Stimulated activated CD4-positive, alpha-beta T cell treated with anti-CD3 and anti-CD28 coated beads, Interleukin-1b, Interleukin-23, amount 100 ng/mL, for 4 hours (primary cell): ENCODE results near the gene GNAO1.

Experiments used
- DNase-seq, 2 donors: peaks; one replicate each; pipeline ENCODE4 v3.0.0-alpha.2; 2020; ENCODE audit warnings: low read depth in 2 of 2

The GNAO1 gene

GRCh38 chr16:56400458-56400857, 209.2 kb downstream of the GNAO1 start:
- DNase-seq: no peak

DNA sequence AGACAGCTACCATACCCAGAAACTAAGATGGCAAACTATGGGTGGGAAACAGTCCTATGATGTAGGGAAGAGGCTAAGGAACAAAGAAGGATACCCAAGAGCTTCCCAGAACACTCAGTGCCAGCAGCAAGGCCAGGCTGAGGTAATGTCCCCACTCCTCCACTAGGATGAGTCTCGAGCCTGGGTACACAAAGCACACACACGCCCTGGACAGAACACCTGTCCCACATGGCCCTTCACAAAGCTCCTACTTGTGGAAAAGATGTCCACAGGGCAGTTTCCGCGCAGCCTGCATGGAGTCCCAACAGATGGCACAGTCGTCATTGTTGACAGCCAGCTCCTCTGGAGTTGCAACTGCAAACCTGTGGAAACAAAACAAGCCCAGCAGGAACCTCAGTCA, 210.2 kb downstream of the GNAO1 start:
- no peak for DNase-seq

GRCh38 chr16:56405977-56406672, 214.8 kb downstream of the GNAO1 start:
- DNase-seq: no peak
